PC-9 (cell line): ENCODE results near the gene OR1J1. TPM values are rescaled to one million over a fixed set of nuclear protein-coding genes. Genes with fewer than 3 reads are reported as not detected.

Source experiments
- Bru-seq: library from RNA; stranded (reverse); fragments of 400-500 nt; gene quantifications from one replicate; lab custom pipeline; 2021; lab: Mats Ljungman, UMichigan
- BruChase-seq, 2 experiments: library from RNA; stranded (reverse); fragments of 400-500 nt; gene quantifications; one replicate each; lab custom pipeline; 2021; lab: Mats Ljungman, UMichigan
- BruUV-seq: library from RNA; stranded (reverse); fragments of 400-500 nt; replicated peaks from 2 replicates; lab custom pipeline; 2021; lab: Mats Ljungman, UMichigan
- CTCF ChIA-PET: fragments of 300-600 bp; sonication (Branson Sonifier 250); formaldehyde crosslinking; loops from one replicate; lab custom pipeline; 2022; ENCODE audit warnings: antibody characterized with exemption; lab: Charles Lee
- POLR2A ChIA-PET: fragments of 300-600 bp; sonication (Branson Sonifier 250); formaldehyde crosslinking; loops from one replicate; lab custom pipeline; 2022; ENCODE audit warnings: antibody characterized with exemption; ENCODE audit not compliant: unreplicated experiment; lab: Charles Lee
- DNase-seq, 2 experiments: peaks; one replicate each; pipeline versions ENCODE4 v3.0.0 to v3.0.0-alpha.2; 2015 to 2022; ENCODE audit warnings: mixed read lengths in 1 of 2
- H2AFZ ChIP-seq: fragments of 200-600 bp; sonication (generic); 2 replicates; pipeline ENCODE4 v1.8.1; 2017; ENCODE audit warnings: antibody characterized with exemption
- H3F3A ChIP-seq: fragments of 200-600 bp; sonication (generic); 2 replicates; pipeline ENCODE4 v1.8.1; 2017; ENCODE audit warnings: antibody characterized with exemption, mild to moderate bottlenecking, low read depth; ENCODE audit not compliant: insufficient read depth
- H3K27ac ChIP-seq: fragments of 200-600 bp; sonication (generic); 2 replicates; pipeline ENCODE4 v1.6.1; 2016; ENCODE audit warnings: mixed run types
- H3K27me3 ChIP-seq: fragments of 200-600 bp; sonication (generic); 2 replicates; pipeline ENCODE4 v1.6.1; 2016; ENCODE audit warnings: low read depth, mixed run types; ENCODE audit not compliant: insufficient read depth
- H3K36me3 ChIP-seq: fragments of 200-600 bp; sonication (generic); 2 replicates; pipeline ENCODE4 v1.6.1; 2016; ENCODE audit warnings: low read depth, mixed run types
- H3K4me1 ChIP-seq: fragments of 200-600 bp; sonication (generic); replicated peaks from 2 replicates; pipeline ENCODE4 v1.6.1; 2016; ENCODE audit warnings: mixed run types; ENCODE audit not compliant: insufficient read depth
- H3K4me2 ChIP-seq: fragments of 200-600 bp; sonication (generic); 2 replicates; pipeline ENCODE4 v1.6.1; 2017; ENCODE audit warnings: mixed run types
- H3K4me3 ChIP-seq: fragments of 200-600 bp; sonication (generic); 2 replicates; pipeline ENCODE4 v1.6.1; 2016; ENCODE audit warnings: mixed run types
- H3K79me2 ChIP-seq: fragments of 200-600 bp; sonication (generic); 2 replicates; pipeline ENCODE4 v1.6.1; 2017; ENCODE audit warnings: low read depth, mixed run types
- H3K9me2 ChIP-seq: fragments of 200-600 bp; sonication (generic); 2 replicates; pipeline ENCODE4 v1.8.1; 2017; ENCODE audit warnings: mild to moderate bottlenecking; ENCODE audit not compliant: insufficient read depth
- H3K9me3 ChIP-seq: fragments of 200-600 bp; sonication (generic); 2 replicates; pipeline ENCODE4 v1.8.1; 2016; ENCODE audit warnings: low read depth; ENCODE audit not compliant: insufficient read depth
- H4K20me1 ChIP-seq: fragments of 200-600 bp; sonication (generic); 2 replicates; pipeline ENCODE4 v1.8.1; 2017; ENCODE audit not compliant: insufficient read depth
- EZH2 ChIP-seq: fragments of 200-600 bp; sonication (generic); IDR thresholded peaks from 2 replicates; pipeline ENCODE4 v1.8.0; 2017; ENCODE audit warnings: antibody characterized with exemption, low read depth
- intact Hi-C: fragments of 100-400 bp; cut with micrococcal nuclease; formaldehyde crosslinking; loops from one replicate; pipeline ENCODE4 v1.10.0; 2022; ENCODE audit not compliant: unreplicated experiment
- long read RNA-seq: library from polyadenylated mRNA; stranded (forward); transcript quantifications from one replicate; pipeline ENCODE4 v2.0.0, GENCODE V29; 2022
- total RNA-seq: library from RNA; stranded (reverse); gene quantifications from 2 replicates; pipeline ENCODE4 v1.2.3, GENCODE V29; 2021
- TF ChIP-seq, protein P1 (sequence below): fragments of 200-600 bp; sonication (generic); conservative IDR thresholded peaks from 2 replicates; pipeline ENCODE4 v1.6.1; 2017; ENCODE audit warnings: mixed run types, antibody characterized with exemption, mild to moderate bottlenecking, moderate library complexity

OR1J1 gene
- total RNA-seq = not detected in 2 replicates
- Bru-seq, nascent RNA = not detected
- not detected for BruChase-seq, experiment 1, labeled RNA remaining after a 2-hour chase
- not detected for BruChase-seq, experiment 2, labeled RNA remaining after a 6-hour chase
- long read RNA-seq = 0 reads

DNA sequence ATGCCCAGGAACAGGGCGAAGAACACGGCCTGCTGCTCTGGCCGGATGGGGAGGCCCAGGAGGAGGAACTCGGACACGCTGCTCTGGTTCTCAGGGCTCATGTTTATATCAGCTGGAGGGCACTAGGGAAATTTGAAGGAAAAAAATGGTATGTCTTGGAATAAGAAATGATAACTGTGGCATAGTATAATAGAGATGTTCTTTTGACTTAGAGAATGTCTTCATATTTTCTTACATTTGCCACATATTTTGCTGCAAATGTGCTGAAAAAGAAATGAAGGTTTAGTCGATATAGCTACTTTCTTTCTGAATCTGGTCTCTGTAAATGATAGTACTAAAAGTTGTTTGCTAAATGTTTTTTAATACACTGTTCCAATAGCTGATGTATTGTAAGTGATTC, at the start of gene OR1J1:
TSS of gene OR1J1 (minus strand) at position 101 of the 400 bp plus-strand sequence. CDS start at position 101, 0 bp downstream.
- Histone ChIP-seq H3K79me2 (no peaks in the 10 kb centered on the region), H4K20me1 (no peaks in the 10 kb centered on the region), H3K9me2 (no peaks in the 10 kb centered on the region), H3K36me3 (no peaks in the 10 kb centered on the region), H3F3A (no peaks in the 10 kb centered on the region), H3K27ac (no peak within 1 kb of the TSS), H3K4me3 (no peak within 1 kb of the TSS), H2AFZ (no peak within 1 kb of the TSS), H3K4me1 (no peaks in the 10 kb centered on the region), H3K4me2 (no peak within 1 kb of the TSS), H3K27me3 (peaks cover 69% of the 10 kb centered on the region), H3K9me3 (no peaks in the 10 kb centered on the region)
- CTCF ChIA-PET = no interaction called here
- POLR2A ChIA-PET = no interaction called here
- DNase-seq = no peak
- intact Hi-C loops = no loop called here
- BruUV-seq = no TSS peak
- TF ChIP-seq, protein P1, sequence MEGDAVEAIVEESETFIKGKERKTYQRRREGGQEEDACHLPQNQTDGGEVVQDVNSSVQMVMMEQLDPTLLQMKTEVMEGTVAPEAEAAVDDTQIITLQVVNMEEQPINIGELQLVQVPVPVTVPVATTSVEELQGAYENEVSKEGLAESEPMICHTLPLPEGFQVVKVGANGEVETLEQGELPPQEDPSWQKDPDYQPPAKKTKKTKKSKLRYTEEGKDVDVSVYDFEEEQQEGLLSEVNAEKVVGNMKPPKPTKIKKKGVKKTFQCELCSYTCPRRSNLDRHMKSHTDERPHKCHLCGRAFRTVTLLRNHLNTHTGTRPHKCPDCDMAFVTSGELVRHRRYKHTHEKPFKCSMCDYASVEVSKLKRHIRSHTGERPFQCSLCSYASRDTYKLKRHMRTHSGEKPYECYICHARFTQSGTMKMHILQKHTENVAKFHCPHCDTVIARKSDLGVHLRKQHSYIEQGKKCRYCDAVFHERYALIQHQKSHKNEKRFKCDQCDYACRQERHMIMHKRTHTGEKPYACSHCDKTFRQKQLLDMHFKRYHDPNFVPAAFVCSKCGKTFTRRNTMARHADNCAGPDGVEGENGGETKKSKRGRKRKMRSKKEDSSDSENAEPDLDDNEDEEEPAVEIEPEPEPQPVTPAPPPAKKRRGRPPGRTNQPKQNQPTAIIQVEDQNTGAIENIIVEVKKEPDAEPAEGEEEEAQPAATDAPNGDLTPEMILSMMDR = no peak
- no peak for TF ChIP-seq EZH2

- no peak for TF ChIP-seq EZH2
- TF ChIP-seq, protein P1 = no peak
- H3K27ac ChIP-seq = no peak within 1 kb of the TSS
- H3K4me3 ChIP-seq = no peak within 1 kb of the TSS
- peaks cover 43% of the 10 kb centered on the region for H3K27me3 ChIP-seq
- DNase-seq = no peak
- ChIA-PET CTCF (no interaction called here), POLR2A (no interaction called here)
- no peak within 1 kb of the TSS for H2AFZ ChIP-seq
- no peaks in the 10 kb centered on the region for H3K9me2 ChIP-seq
- no peaks in the 10 kb centered on the region for H3F3A ChIP-seq
- H3K9me3 ChIP-seq = no peaks in the 10 kb centered on the region
- no peaks in the 10 kb centered on the region for H3K79me2 ChIP-seq
- no peaks in the 10 kb centered on the region for H4K20me1 ChIP-seq
- intact Hi-C loops = no loop called here
- no peak within 1 kb of the TSS for H3K4me2 ChIP-seq
- no peaks in the 10 kb centered on the region for H3K4me1 ChIP-seq
- no TSS peak for BruUV-seq
- H3K36me3 ChIP-seq = no peaks in the 10 kb centered on the region
Observed at GRCh38 chr9:122527193-122527592, 49.5 kb upstream of the OR1J1 start, which contains the start of gene OR1N1. TSS of gene OR1N1 (minus strand) at chr9:122527293. CDS start at chr9:122527293, 0 bp downstream.

- no TSS peak for BruUV-seq
Observed at GRCh38 chr9:122526602-122527001, 48.9 kb upstream of the OR1J1 start.

More at GRCh38 chr9:122526602-122527001, 48.9 kb upstream of the OR1J1 start:
- intact Hi-C loops = no loop called here
- H3K4me1 ChIP-seq = no peaks in the 10 kb centered on the region
- no peaks in the 10 kb centered on the region for H3K36me3 ChIP-seq
- H3K27ac ChIP-seq = no peak overlapping the region
- no peak overlapping the region for H2AFZ ChIP-seq
- H3F3A ChIP-seq = no peaks in the 10 kb centered on the region
- H4K20me1 ChIP-seq = no peaks in the 10 kb centered on the region
- no peak overlapping the region for H3K4me2 ChIP-seq
- no peak for DNase-seq
- no peaks in the 10 kb centered on the region for H3K79me2 ChIP-seq
- ChIA-PET CTCF (no interaction called here), POLR2A (no interaction called here)
- no peaks in the 10 kb centered on the region for H3K9me3 ChIP-seq
- H3K9me2 ChIP-seq = no peaks in the 10 kb centered on the region
- H3K4me3 ChIP-seq = no peak overlapping the region
- no peak for TF ChIP-seq EZH2
- TF ChIP-seq, protein P1 = no peak
- H3K27me3 ChIP-seq = peaks cover 43% of the 10 kb centered on the region
